SK-N-SH treated with all-trans-retinoic acid at 6 μM for 48 hours (cell line): ENCODE data around the gene CACNA2D3.

ENCODE experiments used
- OSR1 ChIP-seq: fragments of 250-450 bp; sonication (Bioruptor Pico); IDR thresholded peaks from 2 replicates; pipeline ENCODE4 v1.8.0; 2022; ENCODE audit warnings: moderate library complexity, mild to moderate bottlenecking, inconsistent platforms
- RARB ChIP-seq: fragments of 250-450 bp; sonication (Bioruptor Pico); IDR thresholded peaks from 2 replicates; pipeline ENCODE4 v1.8.0; 2021; ENCODE audit warnings: mild to moderate bottlenecking, moderate library complexity
- SNAI2 ChIP-seq: fragments of 250-450 bp; sonication (Bioruptor Pico); IDR thresholded peaks from 2 replicates; pipeline ENCODE4 v1.5.0; 2020; ENCODE audit warnings: mild to moderate bottlenecking, moderate library complexity
- ZFP3 ChIP-seq: fragments of 250-450 bp; sonication (Bioruptor Pico); IDR thresholded peaks from 2 replicates; pipeline ENCODE4 v1.5.0; 2020; ENCODE audit warnings: mild to moderate bottlenecking, moderate library complexity
- ZFP30 ChIP-seq: fragments of 450-650 bp; formaldehyde crosslinking; IDR thresholded peaks from 2 replicates; pipeline ENCODE4 v1.5.0; 2022; ENCODE audit warnings: mild to moderate bottlenecking, moderate library complexity
- TF ChIP-seq, protein P1 (sequence below): fragments of 250-450 bp; sonication (Bioruptor Pico); IDR thresholded peaks from 2 replicates; pipeline ENCODE4 v1.8.0; 2021; ENCODE audit warnings: low read depth, mild to moderate bottlenecking, moderate library complexity, borderline replicate concordance

DNA sequence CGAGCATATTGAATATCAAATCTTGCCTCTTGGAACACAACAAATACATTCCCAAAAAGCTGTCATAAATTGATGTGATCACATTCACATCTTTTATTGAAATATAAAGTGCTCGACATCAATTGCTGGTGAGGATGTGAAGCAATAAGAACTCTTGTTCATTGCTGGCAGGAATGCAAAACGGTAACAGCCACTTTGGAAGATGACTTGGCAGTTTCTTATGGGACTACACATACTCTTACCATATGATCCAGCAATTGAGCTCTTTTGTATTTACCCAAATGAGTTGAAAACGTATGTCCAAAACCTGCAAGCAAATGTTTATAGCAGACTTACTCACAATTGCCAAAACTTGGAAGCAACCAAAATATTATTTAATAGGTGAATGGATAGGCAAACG, 234.9 kb downstream of the CACNA2D3 start:
- TF ChIP-seq SNAI2 (CRISPR knock-in tag), result no peak
- no peak for TF ChIP-seq OSR1 (CRISPR knock-in tag)
- TF ChIP-seq, protein P1, sequence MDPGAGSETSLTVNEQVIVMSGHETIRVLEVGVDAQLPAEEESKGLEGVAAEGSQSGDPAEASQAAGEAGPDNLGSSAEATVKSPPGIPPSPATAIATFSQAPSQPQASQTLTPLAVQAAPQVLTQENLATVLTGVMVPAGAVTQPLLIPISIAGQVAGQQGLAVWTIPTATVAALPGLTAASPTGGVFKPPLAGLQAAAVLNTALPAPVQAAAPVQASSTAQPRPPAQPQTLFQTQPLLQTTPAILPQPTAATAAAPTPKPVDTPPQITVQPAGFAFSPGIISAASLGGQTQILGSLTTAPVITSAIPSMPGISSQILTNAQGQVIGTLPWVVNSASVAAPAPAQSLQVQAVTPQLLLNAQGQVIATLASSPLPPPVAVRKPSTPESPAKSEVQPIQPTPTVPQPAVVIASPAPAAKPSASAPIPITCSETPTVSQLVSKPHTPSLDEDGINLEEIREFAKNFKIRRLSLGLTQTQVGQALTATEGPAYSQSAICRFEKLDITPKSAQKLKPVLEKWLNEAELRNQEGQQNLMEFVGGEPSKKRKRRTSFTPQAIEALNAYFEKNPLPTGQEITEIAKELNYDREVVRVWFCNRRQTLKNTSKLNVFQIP (CRISPR knock-in tag), result no peak
- no peak for TF ChIP-seq ZFP30
- TF ChIP-seq RARB, result no peak
- TF ChIP-seq ZFP3 (CRISPR knock-in tag), result no peak
